ENCODE measurements around the gene NCAM2. TPM values are rescaled to one million over a fixed set of nuclear protein-coding genes. Genes with fewer than 3 reads are reported as not detected.
A peak's percentile ranks its signal among the peaks of the same experiment; 100 is the strongest.

Gene NCAM2
- total and polyA plus RNA-seq, 2 of the 8 experiments (the other 6 are each of a cell fraction or from before 2014, with no cell fraction given): 0.14 to 1.1 TPM

DNA sequence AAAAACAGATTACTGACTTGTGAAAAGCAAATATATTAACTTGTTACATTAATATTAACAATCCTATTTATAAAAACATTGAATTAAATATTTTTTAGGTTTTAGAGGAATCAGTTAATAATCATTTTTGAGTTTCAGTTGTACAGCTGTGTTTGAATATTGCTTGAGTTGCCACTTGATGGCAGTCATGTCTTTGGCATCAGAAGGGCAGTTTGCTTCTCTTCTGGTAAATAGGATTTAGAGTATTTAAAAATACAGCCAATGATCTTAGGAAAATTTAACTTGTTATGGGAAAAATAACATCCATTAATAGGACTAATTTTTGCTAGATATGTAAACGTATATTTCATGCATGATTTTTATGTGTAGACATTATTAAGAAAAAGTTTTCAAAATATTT lies 234.1 kb downstream of the NCAM2 start:
- Histone ChIP-seq H2BK5ac (ENCODE audit: low read depth, low read length) (no peak overlapping the region), H2BK12ac (ENCODE audit: low read depth, low read length) (no peak overlapping the region), H3K23ac (ENCODE audit: insufficient read length) (no peak overlapping the region), H2BK15ac (ENCODE audit: low read length) (no peak overlapping the region), H3K27ac (ENCODE audit: low read depth, low read length) (no peak overlapping the region), H3K4me3 (ENCODE audit: extremely low read depth in 1 of 4, insufficient read depth in 2 of 4, low read depth in 3 of 4, low read length in 4 of 4) (no peak overlapping the region), H3K18ac (ENCODE audit: extremely low read depth, low read length) (no peak overlapping the region), H3K9ac (replicated peaks in 1 of 4; ENCODE audit: extremely low read depth in 1 of 4, low read depth in 3 of 4, low read length in 3 of 4) (no peak overlapping the region), H3K9me3 (ENCODE audit: insufficient read depth in 2 of 2, low read depth in 1 of 2, low read length in 1 of 2) (no peaks in the 10 kb centered on the region), H4K91ac (replicated peaks; ENCODE audit: insufficient read length, low read length) (no peak overlapping the region), H3K79me1 (ENCODE audit: low read depth, low read length) (no peaks in the 10 kb centered on the region), H3K56ac (replicated peaks; ENCODE audit: insufficient read length, low read depth, low read length) (no peak overlapping the region), H4K5ac (ENCODE audit: insufficient read length, low read depth, low read length) (no peak overlapping the region), H2BK120ac (replicated peaks; ENCODE audit: low read depth, low read length) (no peak overlapping the region), H2BK20ac (ENCODE audit: low read length) (no peak overlapping the region), H3K4ac (replicated peaks; ENCODE audit: insufficient read length, low read depth, low read length) (no peak overlapping the region), H3K4me2 (ENCODE audit: insufficient read depth in 1 of 2, low read depth in 2 of 2, low read length in 2 of 2) (no peak overlapping the region), H3K36me3 (ENCODE audit: control insufficient read depth in 2 of 4, insufficient read depth in 4 of 4, low read length in 3 of 4) (no peaks in the 10 kb centered on the region), H4K20me1 (replicated peaks in 1 of 2; ENCODE audit: control insufficient read depth in 1 of 2, insufficient read depth in 2 of 2, low read length in 2 of 2) (no peaks in the 10 kb centered on the region), H4K8ac (ENCODE audit: extremely low read depth, insufficient read depth, low read length) (no peak overlapping the region), H2AK5ac (ENCODE audit: low read depth, low read length) (no peak overlapping the region), H3K4me1 (replicated peaks in 1 of 4; ENCODE audit: control insufficient read depth in 3 of 4, insufficient read depth in 4 of 4, low read length in 3 of 4) (no peaks in the 10 kb centered on the region), H3K27me3 (replicated peaks in 1 of 4; ENCODE audit: control insufficient read depth in 3 of 4, extremely low read depth in 1 of 4, insufficient read depth in 3 of 4, low read length in 3 of 4) (no peaks in the 10 kb centered on the region), H3K23me2 (ENCODE audit: low read depth, low read length) (no peaks in the 10 kb centered on the region), H3K14ac (ENCODE audit: insufficient read length) (no peak overlapping the region), H3K79me2 (ENCODE audit: control insufficient read depth in 1 of 2, insufficient read depth in 2 of 2, low read length in 2 of 2) (no peaks in the 10 kb centered on the region), H2AFZ (ENCODE audit: low read length) (no peak overlapping the region)
- TF ChIP-seq RAD21 (IDR thresholded peaks at IDR 0.05 in 1 of 2, conservative IDR thresholded peaks at IDR 0.05 in 1 of 2; ENCODE audit: low read depth in 2 of 2, low read length in 2 of 2): peak; percentile 78 to 80
- TF ChIP-seq, protein P1, sequence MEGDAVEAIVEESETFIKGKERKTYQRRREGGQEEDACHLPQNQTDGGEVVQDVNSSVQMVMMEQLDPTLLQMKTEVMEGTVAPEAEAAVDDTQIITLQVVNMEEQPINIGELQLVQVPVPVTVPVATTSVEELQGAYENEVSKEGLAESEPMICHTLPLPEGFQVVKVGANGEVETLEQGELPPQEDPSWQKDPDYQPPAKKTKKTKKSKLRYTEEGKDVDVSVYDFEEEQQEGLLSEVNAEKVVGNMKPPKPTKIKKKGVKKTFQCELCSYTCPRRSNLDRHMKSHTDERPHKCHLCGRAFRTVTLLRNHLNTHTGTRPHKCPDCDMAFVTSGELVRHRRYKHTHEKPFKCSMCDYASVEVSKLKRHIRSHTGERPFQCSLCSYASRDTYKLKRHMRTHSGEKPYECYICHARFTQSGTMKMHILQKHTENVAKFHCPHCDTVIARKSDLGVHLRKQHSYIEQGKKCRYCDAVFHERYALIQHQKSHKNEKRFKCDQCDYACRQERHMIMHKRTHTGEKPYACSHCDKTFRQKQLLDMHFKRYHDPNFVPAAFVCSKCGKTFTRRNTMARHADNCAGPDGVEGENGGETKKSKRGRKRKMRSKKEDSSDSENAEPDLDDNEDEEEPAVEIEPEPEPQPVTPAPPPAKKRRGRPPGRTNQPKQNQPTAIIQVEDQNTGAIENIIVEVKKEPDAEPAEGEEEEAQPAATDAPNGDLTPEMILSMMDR (IDR thresholded peaks at IDR 0.05; ENCODE audit: control extremely low read depth in 1 of 3, insufficient read depth in 1 of 3, low read depth in 1 of 3, low read length in 3 of 3): peak in 2 of 3 experiments; percentile 14 to 37; a peak in 3 of 4 replicates
- no peak for TF ChIP-seq GABPA (IDR thresholded peaks at IDR 0.05; ENCODE audit: borderline replicate concordance, insufficient read depth, low read length)
- no peak for FAIRE-seq
- CTCF ChIA-PET (ENCODE audit: partially characterized antibody): interaction anchor here (0.9 to 1.5 kb wide), 3 partner anchors 164 to 690 kb away, joined by 3 read pairs; no protein-coding TSS in a partner anchor
- DNase-seq (ENCODE audit: low read depth in 1 of 2, low spot score in 2 of 2): no peak
- 10% methylated on average over 1 of the region's 1 CpG; no CpG with 5 or more reads in 1 of the 2 experiments for WGBS, 2 experiments (ENCODE audit: extremely low coverage in 1 of 2, insufficient coverage in 1 of 2, insufficient read length in 1 of 2, insufficient replicate concordance in 2 of 2, low coverage in 1 of 2, low lambda C conversion rate in 2 of 2, missing lambda C conversion rate in 1 of 2)
- POLR2A ChIA-PET (ENCODE audit: partially characterized antibody): no interaction called here
